PFSK-1 (cell line): Measurements from ENCODE around the gene SLC25A48.

Experiments used
- FOXP2 ChIP-seq: optimal IDR thresholded peaks from 2 replicates; pipeline ENCODE3; 2011; ENCODE audit warnings: borderline replicate concordance, control low read depth, inconsistent platforms; ENCODE audit not compliant: insufficient read depth; ENCODE audit errors: extremely low read length, extremely low read depth
- POLR2AphosphoS5 ChIP-seq: IDR thresholded peaks from 2 replicates; pipeline ENCODE4 v1.6.1; 2012; ENCODE audit warnings: low read depth, mild to moderate bottlenecking, control low read depth, low read length, moderate library complexity
- SIN3A ChIP-seq: IDR thresholded peaks from 2 replicates; pipeline ENCODE4 v1.6.1; 2012; ENCODE audit warnings: mild to moderate bottlenecking, low read length, moderate library complexity, borderline replicate concordance; ENCODE audit not compliant: insufficient read depth

GRCh38 chr5:135891791-135892190 is 57.3 kb downstream of the SLC25A48 start:
- TF ChIP-seq SIN3A (no peak), POLR2AphosphoS5 (no peak), FOXP2 (no peak)
